Mucosa of rectum (tissue), 2 donors: Measurements from ENCODE around the gene ANO6.
"Not testable (repeated sequence)": the region's sequence is repeated elsewhere in the genome, so short reads cannot be mapped to it uniquely, and the experiment has no call there.

Source experiments
- H3K27ac ChIP-seq, 2 donors: one replicate each; pipeline ENCODE4 v1.7.0; 2013; ENCODE audit warnings: inconsistent platforms in 2 of 2, low read depth in 2 of 2, low read length in 2 of 2
- H3K27me3 ChIP-seq, 2 donors: one replicate each; pipeline ENCODE4 v1.7.0; 2013; ENCODE audit warnings: low read length in 2 of 2; ENCODE audit not compliant: control insufficient read depth in 2 of 2, insufficient read depth in 2 of 2
- H3K36me3 ChIP-seq, 2 donors: one replicate each; pipeline ENCODE4 v1.7.0; 2013; ENCODE audit warnings: low read length in 2 of 2; ENCODE audit not compliant: control insufficient read depth in 2 of 2, insufficient read depth in 2 of 2
- H3K4me1 ChIP-seq, 2 donors: one replicate each; pipeline ENCODE4 v1.7.0; 2013; ENCODE audit warnings: low read length in 2 of 2, mild to moderate bottlenecking in 1 of 2; ENCODE audit not compliant: control insufficient read depth in 2 of 2, insufficient read depth in 2 of 2
- H3K4me3 ChIP-seq, 2 donors: one replicate each; pipeline ENCODE4 v1.7.0; 2013; ENCODE audit warnings: low read length in 2 of 2
- H3K9ac ChIP-seq, 2 donors: one replicate each; pipeline ENCODE4 v1.7.0; 2013; ENCODE audit warnings: low read length in 2 of 2, low read depth in 1 of 2, mild to moderate bottlenecking in 1 of 2
- H3K9me3 ChIP-seq, 2 donors: one replicate each; pipeline ENCODE4 v1.7.0; 2013; ENCODE audit warnings: low read length in 2 of 2; ENCODE audit not compliant: control insufficient read depth in 2 of 2
- donor health status: healthy.
- donor health status: Normal muscosa, but diverticular disease.

The ANO6 gene

DNA sequence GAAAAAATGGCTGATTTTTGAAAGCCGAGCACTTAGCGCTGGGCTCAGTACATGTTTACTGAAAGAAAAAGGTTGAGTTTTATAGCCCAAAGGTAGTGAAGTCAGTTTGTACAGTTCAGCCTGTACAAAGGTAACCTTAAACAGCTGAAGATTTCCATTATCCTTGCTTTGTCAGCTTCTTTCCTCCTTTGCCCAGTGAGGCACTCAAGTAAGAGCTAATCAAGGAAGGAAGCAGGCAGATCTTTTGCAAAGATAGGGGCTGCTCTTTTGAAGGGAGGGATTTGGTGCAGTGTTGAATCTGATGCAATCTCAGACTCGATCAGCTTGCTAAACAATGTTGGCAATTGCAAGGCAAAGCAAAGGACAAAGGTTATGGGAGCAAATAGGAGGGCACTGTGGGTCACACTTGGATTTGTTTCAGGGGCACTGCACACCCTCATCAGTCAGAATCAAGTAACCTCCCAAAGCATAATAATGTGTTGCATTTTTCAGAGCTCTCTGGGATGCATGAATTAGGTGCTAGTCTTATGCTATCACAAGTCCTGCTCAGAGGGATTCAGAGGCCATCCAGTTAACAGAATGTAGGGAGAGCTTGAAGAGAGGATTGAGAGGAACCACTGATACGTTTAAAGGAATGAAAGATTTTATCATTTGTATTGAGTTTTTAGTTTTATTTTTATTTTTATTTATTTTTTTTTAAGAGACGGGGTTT, 44.4 kb downstream of the ANO6 start:
- Histone ChIP-seq H3K4me3 (peak overlapping the region in 1 of 2 donors; percentile 45), H3K4me1 (peaks cover 8 to 10% of the 10 kb centered on the region in 2 donors), H3K9me3 (no peaks in the 10 kb centered on the region), H3K27ac (no peak overlapping the region), H3K27me3 (no peaks in the 10 kb centered on the region), H3K36me3 (no peaks in the 10 kb centered on the region), H3K9ac (no peak overlapping the region)

DNA sequence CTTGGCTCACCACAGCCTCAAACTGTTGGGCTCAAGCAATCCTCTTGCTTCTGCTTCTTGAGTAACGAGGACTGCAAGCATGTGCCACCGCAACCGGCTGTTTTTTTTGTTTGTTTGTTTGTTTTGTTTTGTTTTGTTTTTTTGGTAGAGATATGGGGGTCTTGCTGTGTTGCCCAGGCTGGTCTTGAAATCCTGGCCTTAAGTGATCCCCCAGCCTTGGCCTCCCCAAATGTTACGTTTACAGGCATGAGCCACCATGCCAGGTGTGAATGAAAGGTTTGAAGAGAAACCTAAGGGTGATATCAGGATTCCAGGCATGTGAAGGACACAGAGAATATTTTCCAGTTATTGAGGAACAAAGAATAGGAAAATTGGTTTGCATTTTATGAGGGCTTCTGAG, 45.0 kb downstream of the ANO6 start:
- Histone ChIP-seq H3K4me3 (no peak overlapping the region), H3K27ac (no peak overlapping the region), H3K4me1 (peaks cover 8 to 10% of the 10 kb centered on the region in 2 donors)

GRCh38 chr12:45262185-45262584, 46.3 kb downstream of the ANO6 start:
- peaks cover 8 to 10% of the 10 kb centered on the region in 2 donors for H3K4me1 ChIP-seq
- not testable (repeated sequence) for H3K36me3 ChIP-seq, H3K4me3 ChIP-seq, H3K27ac ChIP-seq, H3K27me3 ChIP-seq, H3K9ac ChIP-seq, H3K9me3 ChIP-seq

More for the DNA sequence above, 45.0 kb downstream of the ANO6 start:
- H3K27me3 ChIP-seq, result no peaks in the 10 kb centered on the region
- H3K9ac ChIP-seq, result no peak overlapping the region
- H3K36me3 ChIP-seq, result no peaks in the 10 kb centered on the region
- no peaks in the 10 kb centered on the region for H3K9me3 ChIP-seq

GRCh38 chr12:45263587-45263986, 47.7 kb downstream of the ANO6 start:
- Histone ChIP-seq H3K36me3 (no peaks in the 10 kb centered on the region), H3K9ac (no peak overlapping the region), H3K27me3 (no peaks in the 10 kb centered on the region), H3K4me1 (peaks cover 8 to 11% of the 10 kb centered on the region in 2 donors), H3K9me3 (no peaks in the 10 kb centered on the region), H3K4me3 (no peak overlapping the region), H3K27ac (no peak overlapping the region)

- Histone ChIP-seq H3K27ac (no peak overlapping the region), H3K27me3 (peaks cover 3 to 4% of the 10 kb centered on the region in 2 donors), H3K9me3 (no peaks in the 10 kb centered on the region), H3K9ac (no peak overlapping the region), H3K36me3 (no peaks in the 10 kb centered on the region), H3K4me1 (peaks cover 0 to 3% of the 10 kb centered on the region in 2 donors), H3K4me3 (no peak overlapping the region)
Measured at GRCh38 chr12:45268672-45269411, 52.9 kb downstream of the ANO6 start.

DNA sequence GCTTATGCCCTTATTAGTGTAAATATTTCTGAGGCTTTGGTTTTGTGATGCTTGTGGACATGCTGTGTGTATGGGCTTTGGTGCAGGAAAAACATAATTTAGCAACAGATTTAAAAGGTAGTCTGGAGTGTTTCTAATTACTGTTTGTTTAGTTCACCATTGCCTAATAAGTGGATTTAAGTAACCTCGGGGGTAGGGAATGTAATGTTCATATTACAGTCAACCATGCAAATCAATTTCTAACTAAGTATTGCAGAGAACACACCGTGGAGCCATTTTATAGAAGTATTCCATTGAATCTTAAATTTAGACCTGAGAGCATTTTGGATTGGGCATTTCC, 53.5 kb downstream of the ANO6 start:
- no peaks in the 10 kb centered on the region for H3K9me3 ChIP-seq
- peaks cover 3 to 4% of the 10 kb centered on the region in 2 donors for H3K27me3 ChIP-seq
- H3K4me1 ChIP-seq, result peaks cover 0 to 3% of the 10 kb centered on the region in 2 donors
- no peak overlapping the region for H3K9ac ChIP-seq
- H3K27ac ChIP-seq, result no peak overlapping the region
- no peaks in the 10 kb centered on the region for H3K36me3 ChIP-seq
- no peak overlapping the region for H3K4me3 ChIP-seq

DNA sequence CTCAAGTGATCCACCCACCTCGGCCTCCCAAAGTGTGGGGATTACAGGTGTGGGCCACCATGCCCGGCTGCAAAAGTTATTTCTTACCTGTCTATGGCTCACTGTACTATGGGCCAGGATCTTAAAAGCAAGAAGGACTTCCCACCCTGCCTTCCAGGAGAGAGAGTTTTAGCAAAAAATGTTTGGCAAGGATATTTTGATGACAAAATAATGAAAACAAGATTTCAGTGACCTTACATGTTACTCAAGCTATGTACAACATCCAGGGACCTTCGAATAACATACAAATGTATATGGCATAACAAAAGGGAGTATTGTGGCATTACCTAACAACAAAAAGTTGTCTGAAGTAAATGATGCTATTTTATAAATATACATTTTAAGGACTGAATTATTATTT, 55.1 kb downstream of the ANO6 start:
- Histone ChIP-seq H3K27me3 (peaks cover 3 to 8% of the 10 kb centered on the region in 2 donors), H3K4me3 (no peak overlapping the region), H3K36me3 (no peaks in the 10 kb centered on the region), H3K9ac (no peak overlapping the region), H3K9me3 (no peaks in the 10 kb centered on the region), H3K27ac (no peak overlapping the region), H3K4me1 (peaks cover 0 to 3% of the 10 kb centered on the region in 2 donors)

DNA sequence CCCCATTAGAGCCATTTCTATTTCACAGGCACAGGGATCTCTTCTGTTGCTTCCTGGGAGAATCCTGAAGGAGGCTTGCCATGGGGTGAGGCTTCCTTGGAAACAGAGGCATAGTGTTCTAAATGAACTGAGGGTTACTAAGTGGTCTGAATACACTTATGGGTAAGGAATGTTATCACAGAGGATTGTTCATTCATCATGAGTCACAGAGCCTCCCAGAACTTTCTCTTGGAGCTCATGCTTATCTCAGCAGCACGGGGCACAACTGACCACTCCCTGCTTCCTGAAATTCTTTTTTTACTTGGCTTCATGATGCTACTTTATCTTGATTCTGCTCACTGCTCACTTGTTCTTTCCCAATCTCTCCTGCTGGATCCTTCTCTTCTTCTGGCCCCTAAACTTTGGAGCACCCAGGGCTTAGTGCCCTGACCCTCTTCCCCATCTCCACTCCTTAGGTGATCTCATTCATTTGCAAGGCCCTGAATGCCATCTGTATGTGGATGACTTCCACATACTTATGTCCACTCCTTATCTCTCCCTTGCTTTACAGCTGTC, 57.9 kb downstream of the ANO6 start:
- no peaks in the 10 kb centered on the region for H3K9me3 ChIP-seq
- H3K27ac ChIP-seq, result no peak overlapping the region
- H3K27me3 ChIP-seq, result peaks cover 6 to 14% of the 10 kb centered on the region in 2 donors
- no peaks in the 10 kb centered on the region for H3K4me1 ChIP-seq
- H3K4me3 ChIP-seq, result no peak overlapping the region
- H3K36me3 ChIP-seq, result no peaks in the 10 kb centered on the region
- no peak overlapping the region for H3K9ac ChIP-seq

DNA sequence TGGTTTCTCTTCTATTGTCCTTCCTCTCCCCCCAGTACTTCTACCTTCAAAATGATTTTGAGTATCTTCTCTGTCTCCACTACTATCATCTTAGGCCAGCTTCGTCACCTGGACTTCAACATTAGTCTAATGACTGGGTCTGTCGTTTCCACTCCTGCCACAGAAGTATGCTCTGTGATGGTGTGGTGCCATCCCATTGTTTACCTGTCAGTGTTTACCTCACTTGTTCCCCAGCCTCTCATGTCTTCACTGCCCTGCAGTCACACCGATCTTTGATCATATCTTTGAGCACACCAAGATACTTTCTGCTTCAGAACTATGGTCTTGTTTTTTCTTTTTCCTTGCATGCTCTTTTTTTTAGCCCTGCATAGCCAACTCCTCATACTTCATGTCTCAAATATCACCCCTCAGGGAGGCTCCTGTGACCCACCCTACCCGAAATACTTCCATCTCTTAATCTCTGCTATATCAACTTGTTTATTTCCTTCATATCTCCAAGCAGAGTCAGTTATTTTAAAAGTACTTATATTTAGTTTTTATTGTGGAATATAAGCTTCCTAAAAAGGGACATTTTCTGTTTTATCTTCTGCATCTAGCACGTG, 60.4 kb downstream of the ANO6 start:
- Histone ChIP-seq H3K4me3 (no peak overlapping the region), H3K36me3 (no peaks in the 10 kb centered on the region), H3K9me3 (no peaks in the 10 kb centered on the region), H3K27me3 (peaks cover 3 to 20% of the 10 kb centered on the region in 2 donors), H3K9ac (no peak overlapping the region), H3K4me1 (no peaks in the 10 kb centered on the region), H3K27ac (no peak overlapping the region)

GRCh38 chr12:45278447-45278846, 62.6 kb downstream of the ANO6 start:
- H3K27ac ChIP-seq, result no peak overlapping the region
- no peaks in the 10 kb centered on the region for H3K36me3 ChIP-seq
- no peak overlapping the region for H3K4me3 ChIP-seq
- H3K9ac ChIP-seq, result no peak overlapping the region
- H3K27me3 ChIP-seq, result peaks cover 3 to 15% of the 10 kb centered on the region in 2 donors
- no peaks in the 10 kb centered on the region for H3K9me3 ChIP-seq
- H3K4me1 ChIP-seq, result peaks cover 0 to 6% of the 10 kb centered on the region in 2 donors
